OCI-LY3 (cell line): ENCODE data around the gene THUMPD1.
A peak's percentile ranks its signal among the peaks of the same experiment; 100 is the strongest.

Experiments used
- H2AFZ ChIP-seq: fragments of 200-600, 300-600 bp; shearing (Covaris generic); 2 replicates; pipeline ENCODE4 v1.6.0; 2014; ENCODE audit warnings: antibody characterized with exemption, low read depth, low read length
- H3K27ac ChIP-seq: fragments of 200-600, 300-600 bp; sonication (generic); 2 replicates; pipeline ENCODE4 v1.5.1; 2014; ENCODE audit warnings: mild to moderate bottlenecking, low read length, moderate library complexity, mixed read lengths
- H3K27me3 ChIP-seq: fragments of 200-600, 300-600 bp; sonication (generic); 2 replicates; pipeline ENCODE4 v1.6.1; 2014; ENCODE audit warnings: low read depth, low read length, mixed read lengths
- H3K36me3 ChIP-seq: fragments of 200-600, 300-600 bp; sonication (generic); replicated peaks from 2 replicates; pipeline ENCODE3; 2014; ENCODE audit warnings: low read depth, low read length, mixed read lengths
- H3K4me1 ChIP-seq: fragments of 300-600, 200-600 bp; sonication (generic); 2 replicates; pipeline ENCODE4 v1.6.1; 2014; ENCODE audit warnings: low read length, mixed read lengths
- H3K4me2 ChIP-seq: fragments of 200-600, 300-600 bp; sonication (generic); 2 replicates; pipeline ENCODE4 v1.6.1; 2014; ENCODE audit warnings: low read length, mixed read lengths
- H3K4me3 ChIP-seq: fragments of 300-600, 200-600 bp; sonication (generic); 2 replicates; pipeline ENCODE4 v1.5.1; 2014; ENCODE audit warnings: antibody characterized with exemption, mild to moderate bottlenecking, low read length, moderate library complexity
- H3K79me2 ChIP-seq: fragments of 300-600, 200-600 bp; shearing (Covaris generic); 2 replicates; pipeline ENCODE4 v1.6.1; 2014; ENCODE audit warnings: mild to moderate bottlenecking, low read length, mixed read lengths
- H3K9ac ChIP-seq: fragments of 300-600, 200-600 bp; shearing (Covaris generic); 2 replicates; pipeline ENCODE4 v1.6.0; 2014; ENCODE audit warnings: mild to moderate bottlenecking, low read length, moderate library complexity
- H3K9me3 ChIP-seq: fragments of 200-600, 300-600 bp; shearing (Covaris generic); 2 replicates; pipeline ENCODE4 v1.6.1; 2014; ENCODE audit warnings: low read length, mixed read lengths; ENCODE audit not compliant: insufficient read depth
- H4K20me1 ChIP-seq: fragments of 200-600, 300-600 bp; sonication (generic); 2 replicates; pipeline ENCODE4 v1.6.1; 2016; ENCODE audit warnings: low read length, mixed read lengths; ENCODE audit not compliant: insufficient read depth
- EZH2phosphoT487 ChIP-seq: fragments of 200-600 bp; shearing (Covaris generic); IDR thresholded peaks from 2 replicates; pipeline ENCODE4 v1.6.1; 2018; ENCODE audit warnings: antibody characterized with exemption, mixed run types, low read depth
- TF ChIP-seq, protein P1 (sequence below): fragments of 200-600, 300-600 bp; sonication (generic); IDR thresholded peaks from 2 replicates; pipeline ENCODE4 v1.5.1; 2014; ENCODE audit warnings: antibody characterized with exemption, low read length, low read depth

THUMPD1 gene

DNA sequence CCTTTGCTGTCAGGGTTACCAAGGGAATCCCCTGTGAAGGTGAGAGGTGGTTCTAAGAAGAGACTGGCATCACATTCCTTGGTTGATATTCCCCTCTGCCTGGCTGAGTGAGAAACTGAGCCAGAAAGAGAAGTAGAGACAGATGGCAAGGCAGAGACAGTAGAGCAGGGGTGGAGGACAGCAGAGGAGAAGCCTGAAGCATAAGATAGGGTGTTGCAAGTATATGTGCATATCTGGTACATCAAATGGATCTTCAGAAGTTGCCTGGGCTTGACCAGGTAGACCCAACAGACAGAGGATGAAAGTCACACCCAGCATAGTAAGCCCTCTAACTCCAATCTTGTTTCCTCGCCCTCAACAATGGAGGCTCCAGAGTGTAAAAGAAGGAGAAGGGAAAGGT, 7.9 kb upstream of the THUMPD1 start:
- TF ChIP-seq, protein P1, sequence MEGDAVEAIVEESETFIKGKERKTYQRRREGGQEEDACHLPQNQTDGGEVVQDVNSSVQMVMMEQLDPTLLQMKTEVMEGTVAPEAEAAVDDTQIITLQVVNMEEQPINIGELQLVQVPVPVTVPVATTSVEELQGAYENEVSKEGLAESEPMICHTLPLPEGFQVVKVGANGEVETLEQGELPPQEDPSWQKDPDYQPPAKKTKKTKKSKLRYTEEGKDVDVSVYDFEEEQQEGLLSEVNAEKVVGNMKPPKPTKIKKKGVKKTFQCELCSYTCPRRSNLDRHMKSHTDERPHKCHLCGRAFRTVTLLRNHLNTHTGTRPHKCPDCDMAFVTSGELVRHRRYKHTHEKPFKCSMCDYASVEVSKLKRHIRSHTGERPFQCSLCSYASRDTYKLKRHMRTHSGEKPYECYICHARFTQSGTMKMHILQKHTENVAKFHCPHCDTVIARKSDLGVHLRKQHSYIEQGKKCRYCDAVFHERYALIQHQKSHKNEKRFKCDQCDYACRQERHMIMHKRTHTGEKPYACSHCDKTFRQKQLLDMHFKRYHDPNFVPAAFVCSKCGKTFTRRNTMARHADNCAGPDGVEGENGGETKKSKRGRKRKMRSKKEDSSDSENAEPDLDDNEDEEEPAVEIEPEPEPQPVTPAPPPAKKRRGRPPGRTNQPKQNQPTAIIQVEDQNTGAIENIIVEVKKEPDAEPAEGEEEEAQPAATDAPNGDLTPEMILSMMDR = no peak
- no peak for TF ChIP-seq EZH2phosphoT487
- H3K4me3 ChIP-seq = no peak overlapping the region
- no peak overlapping the region for H3K27ac ChIP-seq
- no peaks in the 10 kb centered on the region for H3K9me3 ChIP-seq
- H3K4me2 ChIP-seq = no peak overlapping the region
- no peaks in the 10 kb centered on the region for H3K27me3 ChIP-seq
- H3K36me3 ChIP-seq = no peaks in the 10 kb centered on the region
- no peaks in the 10 kb centered on the region for H4K20me1 ChIP-seq
- no peak overlapping the region for H2AFZ ChIP-seq
- H3K79me2 ChIP-seq = no peaks in the 10 kb centered on the region
- peaks cover 38% of the 10 kb centered on the region for H3K4me1 ChIP-seq
- no peak overlapping the region for H3K9ac ChIP-seq

DNA sequence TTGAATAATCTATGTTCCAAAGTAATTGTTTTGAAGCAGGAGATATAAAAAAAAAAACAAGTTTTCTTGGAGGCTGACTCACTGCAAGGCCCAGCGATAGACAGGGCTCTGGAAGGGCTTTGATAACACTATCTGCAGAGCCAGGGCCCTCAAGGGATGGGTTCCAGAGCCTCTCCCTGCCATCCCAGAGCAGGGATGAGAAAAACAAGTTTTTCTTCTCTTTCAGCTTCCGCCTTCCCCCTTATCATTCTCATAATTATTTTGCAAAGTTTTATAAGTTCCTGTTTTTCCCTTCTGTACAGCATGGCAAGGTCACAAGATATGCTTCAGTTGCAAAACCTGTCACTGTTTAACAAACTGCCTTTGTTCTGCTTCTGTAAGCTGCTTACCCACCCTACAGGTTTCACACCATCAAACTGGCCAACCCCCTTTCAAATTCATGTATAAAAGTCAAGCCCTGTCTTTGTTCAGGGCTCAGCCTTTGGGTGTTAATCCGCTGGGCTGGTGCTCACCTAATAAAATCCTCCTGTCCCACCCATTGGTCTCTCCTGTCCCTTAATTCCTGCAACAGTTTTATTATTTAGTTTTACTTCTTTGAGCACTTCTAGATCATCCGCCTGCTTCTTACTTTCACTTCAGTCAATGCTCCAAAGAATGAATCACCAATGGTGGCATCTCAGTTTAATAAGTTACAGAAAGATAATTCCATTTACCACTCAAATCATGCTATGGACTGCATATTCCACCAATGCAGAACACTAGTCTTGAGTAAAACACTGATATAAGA, 5.6 kb upstream of the THUMPD1 start:
- no peak overlapping the region for H2AFZ ChIP-seq
- peak overlapping the region; percentile 91 for H3K27ac ChIP-seq
- TF ChIP-seq EZH2phosphoT487 = no peak
- TF ChIP-seq, protein P1 = no peak
- no peaks in the 10 kb centered on the region for H3K9me3 ChIP-seq
- H3K4me2 ChIP-seq = peak overlapping the region; percentile 57
- no peaks in the 10 kb centered on the region for H3K79me2 ChIP-seq
- H3K27me3 ChIP-seq = no peaks in the 10 kb centered on the region
- no peaks in the 10 kb centered on the region for H3K36me3 ChIP-seq
- peak overlapping the region; percentile 30 for H3K4me3 ChIP-seq
- H3K9ac ChIP-seq = peak overlapping the region; percentile 41; the same call in 1 of the 2 replicates
- no peaks in the 10 kb centered on the region for H4K20me1 ChIP-seq
- H3K4me1 ChIP-seq = peaks cover 43% of the 10 kb centered on the region

DNA sequence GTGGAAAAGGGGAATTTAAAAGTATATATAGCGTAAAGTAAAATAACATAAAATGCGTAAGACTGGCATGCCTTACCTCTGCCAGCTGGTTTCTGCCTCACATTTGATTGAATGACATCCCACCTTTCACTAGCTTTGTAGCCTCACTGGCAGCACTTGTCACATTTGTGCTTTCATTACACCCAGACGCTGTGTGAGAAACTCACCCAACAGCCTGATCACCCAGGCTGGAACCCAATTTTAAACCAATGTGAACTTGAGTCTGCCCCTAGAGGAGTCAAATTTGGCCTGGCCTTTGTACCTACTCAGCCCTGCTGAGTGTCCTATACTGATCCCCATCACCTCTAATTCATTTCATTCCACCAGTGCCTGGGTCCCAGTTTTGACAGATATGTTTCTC, 4.8 kb upstream of the THUMPD1 start:
- Histone ChIP-seq H3K27ac (peak overlapping the region; percentile 91), H2AFZ (no peak overlapping the region), H3K9ac (peak overlapping the region; percentile 41; the same call in 1 of the 2 replicates), H4K20me1 (no peaks in the 10 kb centered on the region), H3K9me3 (no peaks in the 10 kb centered on the region), H3K36me3 (no peaks in the 10 kb centered on the region), H3K4me1 (peaks cover 47% of the 10 kb centered on the region), H3K4me2 (peak overlapping the region; percentile 57), H3K4me3 (peak overlapping the region; percentile 30; the same call in 1 of the 2 replicates), H3K79me2 (no peaks in the 10 kb centered on the region), H3K27me3 (no peaks in the 10 kb centered on the region)
- TF ChIP-seq EZH2phosphoT487 = no peak
- TF ChIP-seq, protein P1 = no peak

DNA sequence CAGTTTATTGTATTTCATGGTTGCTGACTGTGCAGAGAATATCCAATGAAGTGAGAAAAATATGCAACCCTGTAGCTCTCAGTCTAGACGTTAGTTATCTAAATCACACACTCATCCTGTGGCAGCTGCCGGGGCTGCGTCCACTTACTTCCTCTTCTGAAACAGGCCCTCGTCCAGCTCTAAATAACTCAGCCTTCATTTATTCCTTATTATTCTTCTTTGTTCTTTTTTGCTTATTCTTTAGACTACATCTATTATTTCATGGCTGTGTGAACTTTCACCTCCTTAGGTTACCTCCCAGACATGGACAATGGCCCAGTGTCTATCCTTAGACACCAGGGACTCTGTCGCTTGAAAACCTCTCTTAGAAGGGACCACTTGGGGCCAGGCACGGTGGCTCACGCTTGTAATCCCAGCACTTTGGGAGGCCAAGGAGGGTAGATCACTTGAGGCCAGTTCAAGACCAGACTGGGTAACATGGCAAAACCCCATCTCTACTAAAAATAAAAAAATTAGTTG, 3.4 kb upstream of the THUMPD1 start:
- no peak overlapping the region for H3K9ac ChIP-seq
- 0 out of 2 replicates have a peak overlapping the region, but pooled peaks have one; percentile 19 for H2AFZ ChIP-seq
- H4K20me1 ChIP-seq = peaks cover 11% of the 10 kb centered on the region
- H3K36me3 ChIP-seq = no peaks in the 10 kb centered on the region
- peaks cover 12% of the 10 kb centered on the region for H3K79me2 ChIP-seq
- no peak overlapping the region for H3K4me3 ChIP-seq
- peaks cover 50% of the 10 kb centered on the region for H3K4me1 ChIP-seq
- TF ChIP-seq, protein P1 = no peak
- TF ChIP-seq EZH2phosphoT487 = no peak
- H3K27ac ChIP-seq = peak overlapping the region; percentile 44
- no peaks in the 10 kb centered on the region for H3K9me3 ChIP-seq
- no peaks in the 10 kb centered on the region for H3K27me3 ChIP-seq
- peak overlapping the region; percentile 24 for H3K4me2 ChIP-seq
